GM23338 (cell line): Measurements from ENCODE around the gene YPEL1. TPM values are rescaled to one million over a fixed set of nuclear protein-coding genes. Genes with fewer than 3 reads are reported as not detected.

Experiments
- ATAC-seq: fragments of 200-7000 bp; cut with Tn5 transposase; 3 replicates; pipeline ENCODE4 v1.9.1; 2020
- DNase-seq: peaks from one replicate; pipeline ENCODE4 v3.0.0-alpha.2; 2015; ENCODE audit warnings: low spot score
- H2AFZ ChIP-seq: fragments of 200-600 bp; sonication (generic); 2 replicates; pipeline ENCODE4 v1.8.0; 2016; ENCODE audit warnings: antibody characterized with exemption, mild to moderate bottlenecking, moderate library complexity
- H3F3A ChIP-seq: fragments of 200-600 bp; sonication (generic); replicated peaks from 2 replicates; pipeline ENCODE4 v1.8.0; 2017; ENCODE audit warnings: antibody characterized with exemption, mixed run types, low read depth
- H3K27ac ChIP-seq: fragments of 200-600 bp; sonication (generic); 2 replicates; pipeline ENCODE4 v1.6.1; 2016; ENCODE audit warnings: low read depth
- H3K27me3 ChIP-seq: fragments of 200-600 bp; sonication (generic); 2 replicates; pipeline ENCODE4 v1.8.0; 2016; ENCODE audit warnings: mild to moderate bottlenecking, mixed run types, moderate library complexity; ENCODE audit not compliant: insufficient read depth
- H3K36me3 ChIP-seq: fragments of 200-600 bp; sonication (generic); 2 replicates; pipeline ENCODE4 v1.8.0; 2016; ENCODE audit warnings: mild to moderate bottlenecking; ENCODE audit not compliant: insufficient read depth
- H3K4me1 ChIP-seq: fragments of 200-600 bp; sonication (generic); 2 replicates; pipeline ENCODE4 v1.8.0; 2016; ENCODE audit warnings: mild to moderate bottlenecking, moderate library complexity; ENCODE audit not compliant: insufficient read depth
- H3K4me2 ChIP-seq: fragments of 200-600 bp; sonication (generic); 2 replicates; pipeline ENCODE4 v1.7.1; 2017; ENCODE audit warnings: mixed run types
- H3K4me3 ChIP-seq: fragments of 200-600 bp; sonication (generic); 2 replicates; pipeline ENCODE4 v1.6.1; 2016; ENCODE audit warnings: mixed run types
- H3K79me2 ChIP-seq: fragments of 200-600 bp; sonication (generic); replicated peaks from 2 replicates; pipeline ENCODE4 v1.8.0; 2017; ENCODE audit warnings: mild to moderate bottlenecking; ENCODE audit not compliant: insufficient read depth
- H3K9me2 ChIP-seq: fragments of 200-600 bp; sonication (generic); 2 replicates; pipeline ENCODE4 v1.8.0; 2017; ENCODE audit not compliant: insufficient read depth
- H4K20me1 ChIP-seq: fragments of 200-600 bp; sonication (generic); replicated peaks from 2 replicates; pipeline ENCODE4 v1.8.0; 2017; ENCODE audit warnings: mild to moderate bottlenecking; ENCODE audit not compliant: insufficient read depth
- H3K27ac Mint-ChIP-seq: 2 replicates; pipeline ENCODE4 v1.8.0; 2020; ENCODE audit warnings: inconsistent platforms, mild to moderate bottlenecking, moderate library complexity, mixed read lengths
- H3K27me3 Mint-ChIP-seq: 3 replicates; pipeline ENCODE4 v1.8.0; 2022; ENCODE audit warnings: low read depth, mild to moderate bottlenecking, moderate library complexity, mixed read lengths, inconsistent platforms; ENCODE audit not compliant: insufficient read depth, poor library complexity
- H3K36me3 Mint-ChIP-seq: 3 replicates; pipeline ENCODE4 v1.8.0; 2021; ENCODE audit warnings: low read depth, mild to moderate bottlenecking, inconsistent platforms, moderate library complexity, mixed read lengths
- H3K4me1 Mint-ChIP-seq: 3 replicates; pipeline ENCODE4 v1.8.0; 2020; ENCODE audit warnings: mild to moderate bottlenecking, inconsistent platforms, mixed read lengths
- H3K4me3 Mint-ChIP-seq: 3 replicates; pipeline ENCODE4 v1.8.0; 2021; ENCODE audit warnings: moderate library complexity, mild to moderate bottlenecking, inconsistent platforms, mixed read lengths
- H3K9me3 Mint-ChIP-seq: 3 replicates; pipeline ENCODE4 v1.8.0; 2020; ENCODE audit warnings: moderate library complexity, mild to moderate bottlenecking, inconsistent platforms, mixed read lengths
- EZH2 ChIP-seq: fragments of 200-600 bp; sonication (generic); IDR thresholded peaks from one replicate; pipeline ENCODE4 v1.8.0; 2017; ENCODE audit warnings: antibody characterized with exemption, mild to moderate bottlenecking, low read depth; ENCODE audit not compliant: unreplicated experiment
- EZH2phosphoT487 ChIP-seq: fragments of 200-600 bp; sonication (generic); IDR thresholded peaks from one replicate; pipeline ENCODE4 v1.8.1; 2018; ENCODE audit warnings: antibody characterized with exemption; ENCODE audit not compliant: unreplicated experiment
- JUNB ChIP-seq: IDR thresholded peaks from one replicate; pipeline ENCODE4 v1.6.1; 2016; ENCODE audit warnings: antibody characterized with exemption; ENCODE audit not compliant: unreplicated experiment
- NANOG ChIP-seq: IDR thresholded peaks from 2 replicates; pipeline ENCODE4 v1.6.1; 2016; ENCODE audit warnings: antibody characterized with exemption, borderline replicate concordance
- POLR2AphosphoS5 ChIP-seq: IDR thresholded peaks from 2 replicates; pipeline ENCODE4 v1.6.1; 2016; ENCODE audit warnings: antibody characterized with exemption, low read depth
- STAT1 ChIP-seq: IDR thresholded peaks from one replicate; pipeline ENCODE4 v1.6.1; 2016; ENCODE audit warnings: antibody characterized with exemption; ENCODE audit not compliant: unreplicated experiment
- ZNF114 ChIP-seq: fragments of 250-450 bp; sonication (Bioruptor Pico); IDR thresholded peaks from 2 replicates; pipeline ENCODE4 v1.5.0; 2020; ENCODE audit warnings: mild to moderate bottlenecking, moderate library complexity
- ZNF331 ChIP-seq: fragments of 250-450 bp; sonication (Bioruptor Pico); IDR thresholded peaks from 2 replicates; pipeline ENCODE4 v1.5.0; 2020; ENCODE audit warnings: low read depth, mild to moderate bottlenecking, moderate library complexity
- polyA plus RNA-seq: library from polyadenylated mRNA; unstranded; fragments of >200 nt; fragmentation: Nextera tagmentation; extraction: Ambion mirVana; gene quantifications from 2 replicates; pipeline ENCODE4 v1.2.1, GENCODE V29; 2016
- total RNA-seq: library from RNA; depleted of rRNA; stranded (reverse); fragments of >200 nt; shearing (Covaris generic); gene quantifications from 2 replicates; pipeline ENCODE4 v1.2.3, GENCODE V29; 2014
- TF ChIP-seq, protein P1 (sequence below), 2 experiments: fragments of 200-600 bp in 1 of 2; sonication (generic) in 1 of 2; conservative IDR thresholded peaks; 2 replicates each; pipeline versions ENCODE4 v1.5.1 to v1.6.1; 2016 to 2017; ENCODE audit warnings: antibody characterized with exemption in 2 of 2, low read depth in 2 of 2, mild to moderate bottlenecking in 2 of 2, moderate library complexity in 1 of 2
- TF ChIP-seq, protein P2 (sequence below): IDR thresholded peaks from one replicate; pipeline ENCODE4 v1.6.1; 2018; ENCODE audit warnings: antibody characterized with exemption; ENCODE audit not compliant: unreplicated experiment

YPEL1 gene
- total and polyA plus RNA-seq, 2 experiments from 2014 or later: 4.4 to 6.0 TPM

DNA sequence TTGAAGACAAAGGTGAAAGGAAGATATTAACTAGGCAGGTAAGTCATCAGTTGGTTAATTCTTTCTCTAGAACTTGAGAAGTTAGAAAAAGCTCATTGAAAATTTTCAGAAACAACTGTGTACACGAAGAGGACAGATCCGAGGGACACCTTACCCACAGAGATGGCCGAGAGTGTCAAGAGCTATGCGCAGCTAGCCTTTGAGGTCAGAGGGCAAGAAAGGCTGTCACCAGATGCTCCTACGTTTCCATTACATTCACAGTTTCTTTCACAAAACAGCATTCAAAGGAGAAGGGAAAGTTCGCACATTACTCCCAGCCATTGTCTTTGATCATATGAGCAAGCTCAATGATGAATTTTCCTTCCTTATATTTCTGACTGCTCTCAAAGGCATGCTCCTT lies 34.8 kb downstream of the YPEL1 start:
- Mint-ChIP-seq H3K4me1 (peaks cover 2% of the 10 kb centered on the region; the same call in 2 of the 3 replicates), H3K27me3 (peaks cover 6% of the 10 kb centered on the region), H3K27ac (no peak overlapping the region), H3K4me3 (no peak overlapping the region), H3K36me3 (peaks cover 15% of the 10 kb centered on the region), H3K9me3 (no peaks in the 10 kb centered on the region)
- Histone ChIP-seq H3K27ac (no peak overlapping the region), H4K20me1 (peaks cover 4% of the 10 kb centered on the region; the same call in 1 of the 2 replicates), H3K79me2 (no peaks in the 10 kb centered on the region), H3K36me3 (0 out of 2 replicates have a peak, but pooled peaks cover 6% of the 10 kb centered on the region), H2AFZ (no peak overlapping the region), H3K4me2 (no peak overlapping the region), H3F3A (no peaks in the 10 kb centered on the region; the same call in 1 of the 2 replicates), H3K9me2 (no peaks in the 10 kb centered on the region), H3K27me3 (no peaks in the 10 kb centered on the region), H3K4me1 (no peaks in the 10 kb centered on the region), H3K4me3 (no peak overlapping the region)
- ATAC-seq (no peak), DNase-seq (no peak)
- TF ChIP-seq, protein P1, sequence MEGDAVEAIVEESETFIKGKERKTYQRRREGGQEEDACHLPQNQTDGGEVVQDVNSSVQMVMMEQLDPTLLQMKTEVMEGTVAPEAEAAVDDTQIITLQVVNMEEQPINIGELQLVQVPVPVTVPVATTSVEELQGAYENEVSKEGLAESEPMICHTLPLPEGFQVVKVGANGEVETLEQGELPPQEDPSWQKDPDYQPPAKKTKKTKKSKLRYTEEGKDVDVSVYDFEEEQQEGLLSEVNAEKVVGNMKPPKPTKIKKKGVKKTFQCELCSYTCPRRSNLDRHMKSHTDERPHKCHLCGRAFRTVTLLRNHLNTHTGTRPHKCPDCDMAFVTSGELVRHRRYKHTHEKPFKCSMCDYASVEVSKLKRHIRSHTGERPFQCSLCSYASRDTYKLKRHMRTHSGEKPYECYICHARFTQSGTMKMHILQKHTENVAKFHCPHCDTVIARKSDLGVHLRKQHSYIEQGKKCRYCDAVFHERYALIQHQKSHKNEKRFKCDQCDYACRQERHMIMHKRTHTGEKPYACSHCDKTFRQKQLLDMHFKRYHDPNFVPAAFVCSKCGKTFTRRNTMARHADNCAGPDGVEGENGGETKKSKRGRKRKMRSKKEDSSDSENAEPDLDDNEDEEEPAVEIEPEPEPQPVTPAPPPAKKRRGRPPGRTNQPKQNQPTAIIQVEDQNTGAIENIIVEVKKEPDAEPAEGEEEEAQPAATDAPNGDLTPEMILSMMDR (conservative IDR thresholded peaks at IDR 0.05; ENCODE audit: low read depth in 2 of 2): no peak
- no peak for TF ChIP-seq JUNB
- TF ChIP-seq EZH2: no peak
- TF ChIP-seq ZNF331 (CRISPR knock-in tag): no peak
- no peak for TF ChIP-seq NANOG
- TF ChIP-seq STAT1: no peak

DNA sequence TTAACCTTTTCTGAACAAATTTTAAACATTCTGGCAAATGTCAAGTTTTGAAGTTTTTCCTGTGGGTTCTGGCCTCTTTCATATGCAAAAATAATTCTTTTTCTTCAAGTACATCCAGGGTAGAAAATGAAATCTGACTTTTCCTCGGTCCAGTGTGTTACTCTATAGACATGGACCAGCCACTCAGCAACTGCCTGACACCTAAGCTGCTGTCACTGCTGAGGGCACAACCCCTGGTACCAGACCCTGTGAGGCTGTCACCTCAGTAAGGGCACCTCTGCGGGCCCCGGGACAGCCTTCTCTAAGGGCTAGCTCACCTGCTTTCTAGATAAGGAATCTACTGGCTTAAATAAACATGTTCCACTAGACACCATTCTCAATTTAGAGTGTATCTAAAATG lies 36.0 kb downstream of the YPEL1 start:
- H3K4me3 ChIP-seq: no peak overlapping the region
- no peak overlapping the region for H3K4me2 ChIP-seq
- no peak for ATAC-seq
- H4K20me1 ChIP-seq: peaks cover 4% of the 10 kb centered on the region; the same call in 1 of the 2 replicates
- H3K27ac ChIP-seq: no peak overlapping the region
- no peaks in the 10 kb centered on the region for H3K4me1 ChIP-seq
- H3K4me1 Mint-ChIP-seq: peaks cover 2% of the 10 kb centered on the region; the same call in 2 of the 3 replicates
- no peaks in the 10 kb centered on the region for H3K79me2 ChIP-seq
- H3K9me2 ChIP-seq: no peaks in the 10 kb centered on the region
- H3F3A ChIP-seq: no peaks in the 10 kb centered on the region; the same call in 1 of the 2 replicates
- peaks cover 15% of the 10 kb centered on the region for H3K36me3 Mint-ChIP-seq
- no peaks in the 10 kb centered on the region for H3K27me3 ChIP-seq
- H3K9me3 Mint-ChIP-seq: no peaks in the 10 kb centered on the region; the same call in 2 of the 3 replicates
- H3K27me3 Mint-ChIP-seq: peaks cover 8% of the 10 kb centered on the region
- DNase-seq: no peak
- no peak overlapping the region for H3K4me3 Mint-ChIP-seq
- H2AFZ ChIP-seq: no peak overlapping the region
- 0 out of 2 replicates have a peak, but pooled peaks cover 6% of the 10 kb centered on the region for H3K36me3 ChIP-seq
- H3K27ac Mint-ChIP-seq: no peak overlapping the region
- no peak for TF ChIP-seq JUNB
- TF ChIP-seq, protein P1 (conservative IDR thresholded peaks at IDR 0.05; ENCODE audit: low read depth in 2 of 2): no peak
- no peak for TF ChIP-seq NANOG
- no peak for TF ChIP-seq ZNF114 (CRISPR knock-in tag)
- no peak for TF ChIP-seq EZH2phosphoT487
- TF ChIP-seq, protein P2, sequence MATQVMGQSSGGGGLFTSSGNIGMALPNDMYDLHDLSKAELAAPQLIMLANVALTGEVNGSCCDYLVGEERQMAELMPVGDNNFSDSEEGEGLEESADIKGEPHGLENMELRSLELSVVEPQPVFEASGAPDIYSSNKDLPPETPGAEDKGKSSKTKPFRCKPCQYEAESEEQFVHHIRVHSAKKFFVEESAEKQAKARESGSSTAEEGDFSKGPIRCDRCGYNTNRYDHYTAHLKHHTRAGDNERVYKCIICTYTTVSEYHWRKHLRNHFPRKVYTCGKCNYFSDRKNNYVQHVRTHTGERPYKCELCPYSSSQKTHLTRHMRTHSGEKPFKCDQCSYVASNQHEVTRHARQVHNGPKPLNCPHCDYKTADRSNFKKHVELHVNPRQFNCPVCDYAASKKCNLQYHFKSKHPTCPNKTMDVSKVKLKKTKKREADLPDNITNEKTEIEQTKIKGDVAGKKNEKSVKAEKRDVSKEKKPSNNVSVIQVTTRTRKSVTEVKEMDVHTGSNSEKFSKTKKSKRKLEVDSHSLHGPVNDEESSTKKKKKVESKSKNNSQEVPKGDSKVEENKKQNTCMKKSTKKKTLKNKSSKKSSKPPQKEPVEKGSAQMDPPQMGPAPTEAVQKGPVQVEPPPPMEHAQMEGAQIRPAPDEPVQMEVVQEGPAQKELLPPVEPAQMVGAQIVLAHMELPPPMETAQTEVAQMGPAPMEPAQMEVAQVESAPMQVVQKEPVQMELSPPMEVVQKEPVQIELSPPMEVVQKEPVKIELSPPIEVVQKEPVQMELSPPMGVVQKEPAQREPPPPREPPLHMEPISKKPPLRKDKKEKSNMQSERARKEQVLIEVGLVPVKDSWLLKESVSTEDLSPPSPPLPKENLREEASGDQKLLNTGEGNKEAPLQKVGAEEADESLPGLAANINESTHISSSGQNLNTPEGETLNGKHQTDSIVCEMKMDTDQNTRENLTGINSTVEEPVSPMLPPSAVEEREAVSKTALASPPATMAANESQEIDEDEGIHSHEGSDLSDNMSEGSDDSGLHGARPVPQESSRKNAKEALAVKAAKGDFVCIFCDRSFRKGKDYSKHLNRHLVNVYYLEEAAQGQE: no peak
- no peak for TF ChIP-seq POLR2AphosphoS5
